Endothelial cell of umbilical vein (primary cell): ENCODE measurements around the gene CCDC80. TPM values are rescaled to one million over a fixed set of nuclear protein-coding genes. Genes with fewer than 3 reads are reported as not detected.

ENCODE experiments used
- BruUV-seq: library from RNA; stranded (reverse); fragments of 400-500 nt; replicated peaks from 2 replicates; lab custom pipeline; 2021; lab: Mats Ljungman, UMichigan
- CTCF ChIA-PET: fragments of 300-600, 350-600 bp; sonication (Branson Sonifier 250); formaldehyde crosslinking; loops from one replicate; lab custom pipeline; 2021; ENCODE audit warnings: antibody characterized with exemption, inconsistent platforms; lab: Charles Lee
- POLR2A ChIA-PET: fragments of 300-600, 350-600 bp; sonication (Branson Sonifier 250); formaldehyde crosslinking; loops from one replicate; lab custom pipeline; 2021; ENCODE audit warnings: antibody characterized with exemption, inconsistent platforms; lab: Charles Lee
- DNase-seq: peaks from one replicate; pipeline ENCODE4 v3.0.0-alpha.2; 2011; ENCODE audit warnings: low read depth, low spot score
- FAIRE-seq: peaks from 2 replicates; lab custom pipeline; 2011; peaks lifted over from hg19 to GRCh38; lab: Jason Lieb, UNC
- H2AFZ ChIP-seq: 2 replicates; pipeline ENCODE4 v1.6.0; 2012; ENCODE audit warnings: low read depth, low read length, control low read depth, inconsistent platforms
- H3K27ac ChIP-seq: 2 replicates; pipeline ENCODE4 v1.5.1; 2011; ENCODE audit warnings: low read depth, mild to moderate bottlenecking, control low read depth, low read length, moderate library complexity; ENCODE audit not compliant: insufficient read depth
- H3K27me3 ChIP-seq, 2 experiments: 2 replicates each; pipeline versions ENCODE4 v1.6.0 to v1.6.1; 2011; ENCODE audit warnings: low read length in 2 of 2, mixed read lengths in 1 of 2; ENCODE audit not compliant: control insufficient read depth in 2 of 2, insufficient read depth in 2 of 2
- H3K36me3 ChIP-seq, 2 experiments: 2 replicates in 1 of 2; 3 replicates in 1 of 2; pipeline ENCODE4 v1.5.1; 2011; ENCODE audit warnings: low read length in 2 of 2, mild to moderate bottlenecking in 1 of 2, moderate library complexity in 1 of 2; ENCODE audit not compliant: control insufficient read depth in 2 of 2, insufficient read depth in 2 of 2; ENCODE audit errors: extremely low read depth in 1 of 2
- H3K4me1 ChIP-seq: 3 replicates; pipeline ENCODE4 v1.5.1; 2011; ENCODE audit warnings: mild to moderate bottlenecking, low read length; ENCODE audit not compliant: control insufficient read depth, insufficient read depth; ENCODE audit errors: extremely low read depth
- H3K4me2 ChIP-seq: 2 replicates; pipeline ENCODE4 v1.6.1; 2011; ENCODE audit warnings: low read length, control low read depth, mixed read lengths; ENCODE audit not compliant: insufficient read depth
- H3K4me3 ChIP-seq, 3 experiments: fragments of 200-600 bp in 1 of 3; sonication (generic), shearing (Covaris generic) in 1 of 3; replicated peaks in 1 of 3; 2 replicates each; pipeline ENCODE4 v1.5.1; 2011 to 2016; ENCODE audit warnings: control low read depth in 3 of 3, low read length in 3 of 3, mild to moderate bottlenecking in 2 of 3, inconsistent platforms in 1 of 3, low read depth in 1 of 3, moderate library complexity in 1 of 3; ENCODE audit not compliant: insufficient read depth in 1 of 3
- H3K79me2 ChIP-seq: 2 replicates; pipeline ENCODE4 v1.6.0; 2012; ENCODE audit warnings: low read length, inconsistent platforms; ENCODE audit not compliant: control insufficient read depth, insufficient read depth
- H3K9ac ChIP-seq: replicated peaks from 2 replicates; pipeline ENCODE3; 2011; ENCODE audit warnings: low read length, control low read depth; ENCODE audit not compliant: insufficient read depth; ENCODE audit errors: extremely low read depth
- H3K9me1 ChIP-seq: replicated peaks from 3 replicates; pipeline ENCODE4 v1.6.0; 2011; ENCODE audit warnings: mild to moderate bottlenecking, low read length; ENCODE audit not compliant: control insufficient read depth, insufficient read depth; ENCODE audit errors: extremely low read depth
- H3K9me3 ChIP-seq: replicated peaks from 2 replicates; pipeline ENCODE4 v1.5.1; 2012; ENCODE audit warnings: low read length, inconsistent platforms; ENCODE audit not compliant: control insufficient read depth, insufficient read depth
- H4K20me1 ChIP-seq: replicated peaks from 2 replicates; pipeline ENCODE3; 2011; ENCODE audit warnings: mild to moderate bottlenecking, low read length; ENCODE audit not compliant: control insufficient read depth, insufficient read depth; ENCODE audit errors: extremely low read depth
- CTCF ChIP-seq, 2 donors: IDR thresholded peaks; 1 replicate in 1 of 2; 2 replicates in 1 of 2; pipeline ENCODE4 v1.5.1; 2011; ENCODE audit warnings: low read length in 2 of 2, mild to moderate bottlenecking in 2 of 2, moderate library complexity in 2 of 2, control low read depth in 1 of 2, inconsistent platforms in 1 of 2, low read depth in 1 of 2; ENCODE audit not compliant: insufficient read depth in 1 of 2; ENCODE audit errors: extremely low read depth in 1 of 2
- EZH2 ChIP-seq: IDR thresholded peaks from 2 replicates; pipeline ENCODE4 v1.6.1; 2012; ENCODE audit warnings: borderline replicate concordance, low read depth, mild to moderate bottlenecking, moderate library complexity, low read length, inconsistent platforms; ENCODE audit not compliant: severe bottlenecking
- GATA2 ChIP-seq: IDR thresholded peaks from 2 replicates; pipeline ENCODE4 v1.7.0; 2011; ENCODE audit warnings: low read depth, mild to moderate bottlenecking, moderate library complexity, mixed read lengths, low read length; ENCODE audit not compliant: insufficient read length, insufficient read depth
- JUN ChIP-seq: IDR thresholded peaks from 2 replicates; pipeline ENCODE4 v1.6.1; 2011; ENCODE audit warnings: borderline replicate concordance, low read depth; ENCODE audit not compliant: insufficient read length, insufficient read depth
- MAX ChIP-seq: IDR thresholded peaks from 2 replicates; pipeline ENCODE4 v1.6.1; 2011; ENCODE audit not compliant: insufficient read depth, insufficient read length
- MYC ChIP-seq: IDR thresholded peaks from one replicate; pipeline ENCODE4 v1.6.1; 2011; ENCODE audit warnings: mild to moderate bottlenecking, low read depth, low read length
- POLR2A ChIP-seq: IDR thresholded peaks from 2 replicates; pipeline ENCODE4 v1.6.1; 2012; ENCODE audit warnings: low read depth, mild to moderate bottlenecking, control low read depth, low read length
- POLR2AphosphoS5 ChIP-seq: IDR thresholded peaks from 2 replicates; pipeline ENCODE4 v1.6.1; 2012; ENCODE audit warnings: low read depth, mild to moderate bottlenecking, control low read depth, low read length, moderate library complexity; ENCODE audit not compliant: insufficient read depth
- dilution Hi-C: fragments of 300-500 bp; cut with MboI; formaldehyde crosslinking; loops from one replicate; pipeline ENCODE4 v1.15.0; 2019; ENCODE audit warnings: low sequenced_read_pairs; ENCODE audit not compliant: extremely low pct_ligation_motif_present
- intact Hi-C: fragments of 100-400 bp; cut with micrococcal nuclease; formaldehyde crosslinking; loops from one replicate; pipeline ENCODE4 v1.10.0; 2022
- polyA plus RNA-seq, 4 experiments: library from polyadenylated mRNA; depleted of rRNA in 3 of 4; stranded (reverse) in 3 of 4; unstranded in 1 of 4; fragments of >200 nt; gene quantifications; 2 replicates each; pipeline versions ENCODE4 v1.2.1 to v1.2.3, GENCODE V29; 2011 to 2012; ENCODE audit warnings: missing spikeins in 1 of 4
- total RNA-seq: library from RNA; stranded (reverse); gene quantifications from 2 replicates; pipeline ENCODE4 v1.2.3, GENCODE V29; 2021

CCDC80 gene
- total and polyA plus RNA-seq, 2 donors (not counting 3 experiments of a cell fraction or from before 2014, with no cell fraction given): 28.4 to 77.2 TPM

GRCh38 chr3:112653209-112653871 is 12.4 kb upstream of the CCDC80 start:
- Histone ChIP-seq H3K79me2 (no peaks in the 10 kb centered on the region), H3K9me3 (no peaks in the 10 kb centered on the region), H4K20me1 (no peaks in the 10 kb centered on the region), H3K27ac (no peak overlapping the region), H3K36me3 (no peaks in the 10 kb centered on the region), H3K9me1 (no peaks in the 10 kb centered on the region), H3K9ac (no peak overlapping the region), H2AFZ (no peak overlapping the region), H3K4me3 (no peak overlapping the region), H3K4me2 (no peak overlapping the region), H3K27me3 (no peaks in the 10 kb centered on the region), H3K4me1 (no peaks in the 10 kb centered on the region)
- FAIRE-seq (no peak), DNase-seq (no peak)
- POLR2A ChIA-PET: interaction anchor here (0.8 to 2.2 kb wide), 2 partner anchors 12 kb away, joined by 3 to 7 read pairs; no protein-coding TSS in a partner anchor
- no TSS peak for BruUV-seq
- intact Hi-C loops (no loop called here), dilution Hi-C loops (no loop called here)
- CTCF ChIA-PET: interaction anchor here (1.0 to 2.3 kb wide), 4 partner anchors 11 to 82 kb away, joined by 4 to 14 read pairs (median 4); no protein-coding TSS in a partner anchor
- TF ChIP-seq POLR2AphosphoS5 (no peak), MYC (no peak), POLR2A (no peak), JUN (no peak), EZH2 (no peak), CTCF (IDR thresholded peaks at IDR 0.05; ENCODE audit: extremely low read depth in 1 of 2, insufficient read depth in 1 of 2, low read depth in 1 of 2, low read length in 2 of 2) (no peak), GATA2 (no peak), MAX (no peak)
